Smooth muscle cell (in vitro differentiated cells): ENCODE results near the gene LTBP2. TPM values are rescaled to one million over a fixed set of nuclear protein-coding genes. Genes with fewer than 3 reads are reported as not detected.
A peak's percentile ranks its signal among the peaks of the same experiment; 100 is the strongest.

Experiments used
- DNase-seq: peaks from one replicate; lab custom pipeline; 2025; ENCODE audit not compliant: unreplicated experiment; lab: John Stamatoyannopoulos, UW
- H2AFZ ChIP-seq: fragments of 200-600 bp; sonication (generic); 2 replicates; pipeline ENCODE4 v1.6.0; 2016; ENCODE audit warnings: antibody characterized with exemption, low read depth, mild to moderate bottlenecking
- H3F3A ChIP-seq: fragments of 200-600 bp; sonication (generic); 2 replicates; pipeline ENCODE4 v1.6.0; 2017; ENCODE audit warnings: antibody characterized with exemption, low read depth
- H3K27ac ChIP-seq: fragments of 200-600 bp; sonication (generic); 2 replicates; pipeline ENCODE4 v1.5.1; 2016; ENCODE audit warnings: low read depth, mild to moderate bottlenecking
- H3K27me3 ChIP-seq: fragments of 200-600 bp; sonication (generic); 2 replicates; pipeline ENCODE4 v1.6.1; 2016; ENCODE audit warnings: low read depth, mild to moderate bottlenecking
- H3K36me3 ChIP-seq: fragments of 200-600 bp; sonication (generic); 2 replicates; pipeline ENCODE4 v1.5.1; 2016; ENCODE audit warnings: low read depth
- H3K4me1 ChIP-seq: fragments of 200-600 bp; sonication (generic); 2 replicates; pipeline ENCODE4 v1.5.1; 2016; ENCODE audit warnings: low read depth
- H3K4me2 ChIP-seq: fragments of 200-600 bp; sonication (generic); 2 replicates; pipeline ENCODE4 v1.6.0; 2016; ENCODE audit warnings: mild to moderate bottlenecking
- H3K4me3 ChIP-seq: fragments of 200-600 bp; sonication (generic); 2 replicates; pipeline ENCODE4 v1.5.1; 2016; ENCODE audit warnings: mild to moderate bottlenecking
- H3K79me2 ChIP-seq: fragments of 200-600 bp; sonication (generic); 2 replicates; pipeline ENCODE4 v1.6.0; 2016; ENCODE audit warnings: low read depth, mild to moderate bottlenecking
- H3K9ac ChIP-seq: fragments of 200-600 bp; sonication (generic); 2 replicates; pipeline ENCODE4 v1.6.0; 2016; ENCODE audit warnings: low read depth
- H3K9me3 ChIP-seq: fragments of 200-600 bp; sonication (generic); replicated peaks from 2 replicates; pipeline ENCODE4 v1.5.1; 2016; ENCODE audit warnings: low read depth
- H4K20me1 ChIP-seq: fragments of 200-600 bp; sonication (generic); 2 replicates; pipeline ENCODE4 v1.6.0; 2016; ENCODE audit warnings: low read depth
- WGBS: methylation state at CpG from one replicate; pipeline ENCODE4 v1.1.7; 2016; ENCODE audit warnings: low lambda C conversion rate; 5-methylcytosine and 5-hydroxymethylcytosine counted together
- polyA plus RNA-seq: library from polyadenylated mRNA; unstranded; fragments of >200 nt; fragmentation: Nextera tagmentation; extraction: Ambion mirVana; gene quantifications from 2 replicates; pipeline ENCODE4 v1.2.1, GENCODE V29; 2016
- total RNA-seq: library from RNA; depleted of rRNA; stranded (reverse); fragments of >200 nt; gene quantifications from 2 replicates; pipeline ENCODE4 v1.2.3, GENCODE V29; 2014
- TF ChIP-seq, protein P1 (sequence below): fragments of 200-600 bp; sonication (generic); IDR thresholded peaks from 2 replicates; pipeline ENCODE4 v1.5.1; 2017; ENCODE audit warnings: borderline replicate concordance, mild to moderate bottlenecking, antibody characterized with exemption; ENCODE audit not compliant: insufficient read depth, poor library complexity, severe bottlenecking

Gene LTBP2
- total and polyA plus RNA-seq, 2 experiments from 2014 or later = 90.1 to 108 TPM

DNA sequence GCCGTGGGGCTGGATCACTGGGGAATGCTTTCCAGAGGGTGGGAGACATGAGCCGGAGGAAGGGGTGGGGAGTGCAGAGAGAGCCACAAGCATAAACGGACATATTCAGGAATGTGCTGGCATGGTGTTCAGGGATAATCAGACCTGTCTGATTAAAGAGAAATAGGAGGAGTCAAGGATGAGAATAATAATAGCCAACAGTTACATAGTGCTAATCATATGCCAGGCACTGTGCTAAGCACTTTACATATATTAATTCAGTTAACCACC, 43.7 kb downstream of the LTBP2 start:
- DNase-seq = no peak
- Histone ChIP-seq H3K4me3 (no peak overlapping the region), H3K36me3 (no peaks in the 10 kb centered on the region), H3K27me3 (no peaks in the 10 kb centered on the region), H3K79me2 (peaks cover 18% of the 10 kb centered on the region), H3K4me1 (peaks cover 42% of the 10 kb centered on the region), H3K9me3 (no peaks in the 10 kb centered on the region), H3K27ac (peak overlapping the region; percentile 96), H3F3A (peaks cover 28% of the 10 kb centered on the region), H3K4me2 (peak overlapping the region; percentile 43), H2AFZ (no peak overlapping the region), H3K9ac (no peak overlapping the region), H4K20me1 (no peaks in the 10 kb centered on the region)
- TF ChIP-seq, protein P1, sequence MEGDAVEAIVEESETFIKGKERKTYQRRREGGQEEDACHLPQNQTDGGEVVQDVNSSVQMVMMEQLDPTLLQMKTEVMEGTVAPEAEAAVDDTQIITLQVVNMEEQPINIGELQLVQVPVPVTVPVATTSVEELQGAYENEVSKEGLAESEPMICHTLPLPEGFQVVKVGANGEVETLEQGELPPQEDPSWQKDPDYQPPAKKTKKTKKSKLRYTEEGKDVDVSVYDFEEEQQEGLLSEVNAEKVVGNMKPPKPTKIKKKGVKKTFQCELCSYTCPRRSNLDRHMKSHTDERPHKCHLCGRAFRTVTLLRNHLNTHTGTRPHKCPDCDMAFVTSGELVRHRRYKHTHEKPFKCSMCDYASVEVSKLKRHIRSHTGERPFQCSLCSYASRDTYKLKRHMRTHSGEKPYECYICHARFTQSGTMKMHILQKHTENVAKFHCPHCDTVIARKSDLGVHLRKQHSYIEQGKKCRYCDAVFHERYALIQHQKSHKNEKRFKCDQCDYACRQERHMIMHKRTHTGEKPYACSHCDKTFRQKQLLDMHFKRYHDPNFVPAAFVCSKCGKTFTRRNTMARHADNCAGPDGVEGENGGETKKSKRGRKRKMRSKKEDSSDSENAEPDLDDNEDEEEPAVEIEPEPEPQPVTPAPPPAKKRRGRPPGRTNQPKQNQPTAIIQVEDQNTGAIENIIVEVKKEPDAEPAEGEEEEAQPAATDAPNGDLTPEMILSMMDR = no peak
- WGBS = 71% methylated on average over 3 of the region's 3 CpGs

DNA sequence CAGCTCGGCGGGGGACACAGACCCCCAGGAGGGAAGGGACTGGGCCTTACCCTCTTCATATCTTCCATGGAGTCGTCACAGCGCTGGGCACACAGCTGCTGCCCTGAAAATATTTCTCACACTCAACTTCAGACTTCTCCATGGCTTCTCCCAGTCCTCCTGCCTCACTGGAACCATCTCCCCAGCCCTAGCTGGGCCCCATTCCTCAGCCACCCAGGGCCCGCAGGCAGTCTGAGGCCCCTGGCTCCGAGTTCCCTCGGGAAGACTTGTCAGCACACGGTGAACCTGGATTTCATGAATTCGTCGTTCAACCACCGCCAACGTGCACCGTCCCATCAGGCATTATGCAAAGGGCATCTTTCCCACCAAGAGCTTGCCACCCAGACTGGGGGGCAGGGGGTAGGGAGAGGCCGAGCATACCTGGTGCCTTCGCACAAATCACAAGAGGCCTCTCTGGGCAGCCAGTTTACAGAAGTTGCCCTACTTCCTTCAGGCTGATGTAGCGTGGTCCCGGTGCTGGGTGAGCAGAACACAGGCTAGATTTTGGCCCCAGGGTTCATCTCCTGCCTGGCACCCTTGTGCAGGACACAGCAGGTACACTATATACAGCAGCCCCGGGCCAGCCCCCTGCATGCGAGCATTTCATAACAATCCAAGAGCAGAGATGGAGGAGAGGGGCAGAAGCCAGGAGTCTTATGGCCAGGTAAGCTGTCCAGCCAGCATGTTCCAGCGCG, 44.2 kb downstream of the LTBP2 start:
- peaks cover 18% of the 10 kb centered on the region for H3K79me2 ChIP-seq
- H3K4me3 ChIP-seq = no peak overlapping the region
- H3K4me2 ChIP-seq = no peak overlapping the region
- H3K27ac ChIP-seq = peak overlapping the region; percentile 80
- H3K27me3 ChIP-seq = no peaks in the 10 kb centered on the region
- TF ChIP-seq, protein P1 = no peak
- no peak for DNase-seq
- H3F3A ChIP-seq = peaks cover 28% of the 10 kb centered on the region
- peak overlapping the region; percentile 50 for H3K9ac ChIP-seq
- H3K4me1 ChIP-seq = peaks cover 40% of the 10 kb centered on the region
- H3K36me3 ChIP-seq = no peaks in the 10 kb centered on the region
- H2AFZ ChIP-seq = no peak overlapping the region
- WGBS = 93% methylated on average over 21 of the region's 21 CpGs
- no peaks in the 10 kb centered on the region for H4K20me1 ChIP-seq
- no peaks in the 10 kb centered on the region for H3K9me3 ChIP-seq

DNA sequence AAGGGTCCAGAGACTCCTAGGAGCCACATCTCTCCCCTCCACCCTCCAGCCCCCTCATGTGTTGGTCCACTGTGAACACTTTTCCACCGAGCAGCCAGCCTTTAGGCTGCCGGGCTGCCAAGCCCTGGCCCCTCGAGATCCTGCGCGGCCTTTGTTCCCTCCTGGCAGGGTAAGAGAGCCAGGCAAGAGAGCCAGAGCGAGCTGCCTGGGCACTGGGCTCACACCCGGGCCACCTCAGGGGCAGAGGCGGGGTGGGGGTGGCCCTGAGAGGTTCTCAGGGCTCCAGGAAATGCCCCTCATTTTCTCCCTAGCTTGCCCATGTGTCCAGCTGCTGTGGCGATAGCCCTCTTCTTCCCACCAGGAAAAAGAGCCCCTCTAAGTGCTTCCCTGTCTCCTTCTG, 44.8 kb downstream of the LTBP2 start:
- no peak overlapping the region for H2AFZ ChIP-seq
- no peaks in the 10 kb centered on the region for H4K20me1 ChIP-seq
- H3K36me3 ChIP-seq = no peaks in the 10 kb centered on the region
- H3K79me2 ChIP-seq = peaks cover 18% of the 10 kb centered on the region
- H3K4me3 ChIP-seq = no peak overlapping the region
- TF ChIP-seq, protein P1 = no peak
- peaks cover 34% of the 10 kb centered on the region for H3K4me1 ChIP-seq
- H3K9me3 ChIP-seq = no peaks in the 10 kb centered on the region
- H3K4me2 ChIP-seq = no peak overlapping the region
- peaks cover 30% of the 10 kb centered on the region for H3F3A ChIP-seq
- 90% methylated on average over 9 of the region's 9 CpGs for WGBS
- peak overlapping the region; percentile 80 for H3K27ac ChIP-seq
- H3K27me3 ChIP-seq = no peaks in the 10 kb centered on the region
- H3K9ac ChIP-seq = peak overlapping the region; percentile 50
- no peak for DNase-seq
